HCT116 (cell line): ENCODE results near the gene SRGAP2C. TPM values are rescaled to one million over a fixed set of nuclear protein-coding genes. Genes with fewer than 3 reads are reported as not detected.
A peak's percentile ranks its signal among the peaks of the same experiment; 100 is the strongest.
"Not testable (repeated sequence)": the region's sequence is repeated elsewhere in the genome, so short reads cannot be mapped to it uniquely, and the experiment has no call there.

ENCODE experiments used
- ATAC-seq: fragments of 200-7000 bp; cut with Tn5 transposase; 2 replicates; pipeline ENCODE4 v1.9.1; 2020; ENCODE audit warnings: mild to moderate bottlenecking, moderate library complexity
- BruUV-seq: library from RNA; stranded (reverse); fragments of 400-500 nt; replicated peaks from 2 replicates; lab custom pipeline; 2021; lab: Mats Ljungman, UMichigan
- CTCF ChIA-PET: fragments of 300-600 bp; sonication (Branson Sonifier 250); formaldehyde crosslinking; loops from one replicate; lab custom pipeline; 2021; ENCODE audit warnings: antibody characterized with exemption; lab: Charles Lee
- POLR2A ChIA-PET: fragments of 300-600, 350-600 bp; sonication (Branson Sonifier 250); formaldehyde crosslinking; loops from one replicate; lab custom pipeline; 2021; ENCODE audit warnings: antibody characterized with exemption; lab: Charles Lee
- RAD21 ChIA-PET, 2 experiments: fragments of 300-600 bp; sonication (Branson Sonifier 250); formaldehyde crosslinking; loops; one replicate each; lab custom pipeline; 2023; ENCODE audit warnings: low total read pairs in 2 of 2; ENCODE audit not compliant: uncharacterized antibody in 2 of 2, unreplicated experiment in 2 of 2, low non-redundant PET in 1 of 2; lab: Charles Lee
- DNase-seq: peaks from one replicate; pipeline ENCODE4 v3.0.0-alpha.2; 2010; ENCODE audit warnings: low read depth, low spot score
- H2AFZ ChIP-seq: fragments of 200-600 bp; shearing (Covaris generic), sonication (generic); 2 replicates; pipeline ENCODE4 v1.6.1; 2017; ENCODE audit warnings: low read depth, mixed run types, mixed read lengths, antibody characterized with exemption, low read length; ENCODE audit not compliant: poor library complexity, severe bottlenecking
- H3K27ac ChIP-seq: 2 replicates; pipeline ENCODE4 v1.5.1; 2012; ENCODE audit warnings: low read depth, low read length
- H3K27me3 ChIP-seq: fragments of 200-600 bp; sonication (generic); 2 replicates; pipeline ENCODE4 v1.6.1; 2016; ENCODE audit warnings: mixed run types, low read length, mixed read lengths; ENCODE audit not compliant: insufficient read depth
- H3K36me3 ChIP-seq, 2 experiments: fragments of 200-500 bp in 1 of 2; fragments of 200-600 bp in 1 of 2; sonication (Bioruptor generic) in 1 of 2; sonication (generic) in 1 of 2; 2 replicates each; pipeline versions ENCODE4 v1.5.1 to v1.6.1; 2014 to 2016; ENCODE audit warnings: low read length in 2 of 2, inconsistent platforms in 1 of 2, mixed read lengths in 1 of 2, mixed run types in 1 of 2; ENCODE audit not compliant: insufficient read depth in 2 of 2, control insufficient read depth in 1 of 2
- H3K4me1 ChIP-seq, 2 experiments: fragments of 200-600 bp in 1 of 2; sonication (generic) in 1 of 2; 2 replicates each; pipeline versions ENCODE4 v1.5.1 to v1.6.1; 2012 to 2017; ENCODE audit warnings: low read length in 2 of 2, inconsistent platforms in 1 of 2, mild to moderate bottlenecking in 1 of 2, mixed read lengths in 1 of 2, mixed run types in 1 of 2, moderate library complexity in 1 of 2; ENCODE audit not compliant: insufficient read depth in 2 of 2, control insufficient read depth in 1 of 2
- H3K4me2 ChIP-seq: fragments of 200-600 bp; sonication (generic); 2 replicates; pipeline ENCODE4 v1.6.1; 2017; ENCODE audit warnings: mixed run types, low read length, mixed read lengths
- H3K4me3 ChIP-seq, 2 experiments: fragments of 200-600 bp in 1 of 2; sonication (generic) in 1 of 2; replicated peaks in 1 of 2; 2 replicates each; pipeline ENCODE4 v1.5.1; 2011 to 2016; ENCODE audit warnings: low read length in 2 of 2, control low read depth in 1 of 2, low read depth in 1 of 2, mild to moderate bottlenecking in 1 of 2, mixed read lengths in 1 of 2, mixed run types in 1 of 2
- H3K79me2 ChIP-seq: fragments of 200-600 bp; sonication (generic); 2 replicates; pipeline ENCODE4 v1.6.1; 2017; ENCODE audit warnings: mild to moderate bottlenecking, mixed run types, low read length, moderate library complexity, mixed read lengths; ENCODE audit not compliant: insufficient read depth
- H3K9ac ChIP-seq: fragments of 200-600 bp; sonication (generic); 2 replicates; pipeline ENCODE4 v1.6.1; 2016; ENCODE audit warnings: low read length, mixed read lengths
- H3K9me2 ChIP-seq: fragments of 200-600 bp; sonication (generic), shearing (Covaris generic); 2 replicates; pipeline ENCODE4 v1.6.1; 2017; ENCODE audit warnings: mixed run types, mild to moderate bottlenecking, moderate library complexity; ENCODE audit not compliant: insufficient read depth
- H3K9me3 ChIP-seq, 2 experiments: fragments of 200-500 bp in 1 of 2; fragments of 200-600 bp in 1 of 2; sonication (Bioruptor generic) in 1 of 2; sonication (generic) in 1 of 2; 2 replicates each; pipeline ENCODE4 v1.6.1; 2014 to 2017; ENCODE audit warnings: low read length in 2 of 2, mixed read lengths in 2 of 2, inconsistent platforms in 1 of 2, low read depth in 1 of 2, mild to moderate bottlenecking in 1 of 2, mixed run types in 1 of 2, moderate library complexity in 1 of 2; ENCODE audit not compliant: control insufficient read depth in 1 of 2, insufficient read depth in 1 of 2
- H4K20me1 ChIP-seq: fragments of 200-600 bp; sonication (generic), shearing (Covaris generic); 2 replicates; pipeline ENCODE4 v1.6.1; 2017; ENCODE audit warnings: mixed run types, mild to moderate bottlenecking, moderate library complexity; ENCODE audit not compliant: insufficient read depth
- intact Hi-C: fragments of 100-400 bp; cut with micrococcal nuclease; formaldehyde crosslinking; loops from 2 replicates; pipeline ENCODE4 v1.10.0; 2022
- total RNA-seq: library from RNA; stranded (reverse); gene quantifications from one replicate; pipeline ENCODE4 v1.2.1, GENCODE V29; 2021; ENCODE audit not compliant: unreplicated experiment

Gene SRGAP2C
- total RNA-seq, 1 experiment from 2014 or later = 21.3 TPM

GRCh38 chr1:121346654-121347053 lies 161.9 kb downstream of the SRGAP2C start:
- H3K9ac ChIP-seq, H4K20me1 ChIP-seq, intact Hi-C loops, H3K4me3 ChIP-seq, H3K27me3 ChIP-seq, H3K36me3 ChIP-seq, CTCF ChIA-PET, H2AFZ ChIP-seq, H3K79me2 ChIP-seq, H3K4me1 ChIP-seq, H3K4me2 ChIP-seq, RAD21 ChIA-PET, POLR2A ChIA-PET, H3K9me2 ChIP-seq, H3K27ac ChIP-seq, BruUV-seq, H3K9me3 ChIP-seq, DNase-seq, ATAC-seq: not testable (repeated sequence)

GRCh38 chr1:121347476-121347875 lies 162.7 kb downstream of the SRGAP2C start:
- intact Hi-C loops, BruUV-seq: not testable (repeated sequence)

GRCh38 chr1:121348115-121348514 lies 163.3 kb downstream of the SRGAP2C start:
- H3K9ac ChIP-seq, H3K36me3 ChIP-seq, H3K27ac ChIP-seq, H4K20me1 ChIP-seq, RAD21 ChIA-PET, POLR2A ChIA-PET, CTCF ChIA-PET, H3K4me2 ChIP-seq, H3K9me2 ChIP-seq, H3K4me1 ChIP-seq, H3K4me3 ChIP-seq, H2AFZ ChIP-seq, intact Hi-C loops, DNase-seq, H3K79me2 ChIP-seq, H3K27me3 ChIP-seq, BruUV-seq, H3K9me3 ChIP-seq: not testable (repeated sequence)
- ATAC-seq = peak; percentile 59

More at GRCh38 chr1:121347476-121347875, 162.7 kb downstream of the SRGAP2C start:
- H3K79me2 ChIP-seq, H4K20me1 ChIP-seq, H2AFZ ChIP-seq, H3K9me3 ChIP-seq, RAD21 ChIA-PET, POLR2A ChIA-PET, H3K4me3 ChIP-seq, CTCF ChIA-PET, ATAC-seq, H3K4me2 ChIP-seq, H3K36me3 ChIP-seq, H3K9ac ChIP-seq, H3K9me2 ChIP-seq, H3K27me3 ChIP-seq, H3K4me1 ChIP-seq, DNase-seq, H3K27ac ChIP-seq: not testable (repeated sequence)

GRCh38 chr1:121349332-121349967 lies 164.7 kb downstream of the SRGAP2C start:
- H3K9ac ChIP-seq, DNase-seq, H3K9me3 ChIP-seq, H3K79me2 ChIP-seq, RAD21 ChIA-PET, H3K4me3 ChIP-seq, H3K27me3 ChIP-seq, CTCF ChIA-PET, intact Hi-C loops, H3K9me2 ChIP-seq, H3K36me3 ChIP-seq, ATAC-seq, H3K27ac ChIP-seq, H3K4me2 ChIP-seq, H4K20me1 ChIP-seq, POLR2A ChIA-PET, H3K4me1 ChIP-seq, BruUV-seq, H2AFZ ChIP-seq: not testable (repeated sequence)
